ENCODE measurements around the gene GATAD2A. TPM values are rescaled to one million over a fixed set of nuclear protein-coding genes. Genes with fewer than 3 reads are reported as not detected.

Gene GATAD2A
- total and polyA plus RNA-seq, 9 of the 15 experiments (the other 6 are each of a cell fraction or from before 2014, with no cell fraction given): 2.4 to 226 (median 44.2) TPM

GRCh38 chr19:19475849-19476828, 70.7 kb downstream of the GATAD2A start:
- H3K4me1 ChIP-seq (replicated peaks in 1 of 2; ENCODE audit: control insufficient read depth in 2 of 2, insufficient read depth in 2 of 2, low read length in 2 of 2): peaks cover 9 to 21% of the 10 kb centered on the region in 2 experiments; a peak in 4 of 5 replicates
- peak overlapping the region; percentile 3; the same call in 1 of the 3 replicates for H3K27ac ChIP-seq (ENCODE audit: extremely low read depth, low read depth, low read length)
- H4K20me1 ChIP-seq (replicated peaks; ENCODE audit: control insufficient read depth, insufficient read depth, low read length): peaks cover 41% of the 10 kb centered on the region; the same call in 1 of the 2 replicates
- H3K4me2 ChIP-seq (ENCODE audit: insufficient read depth, low read length): no peak overlapping the region
- ATAC-seq: peak; percentile 83
- no peak overlapping the region for H3K4me3 ChIP-seq
- peaks cover 96% of the 10 kb centered on the region for H3K79me2 ChIP-seq (ENCODE audit: control insufficient read depth, insufficient read depth, low read length)
- BruUV-seq (replicated peaks): no TSS peak
- WGBS (ENCODE audit: insufficient coverage, low coverage, missing lambda C conversion rate): 73% methylated on average over 19 of the region's 19 CpGs
- ChIA-PET POLR2A (interaction anchor here (0.6 to 1.0 kb wide), 5 partner anchors 10 to 154 kb away, joined by 3 to 6 read pairs (median 3); no protein-coding TSS in a partner anchor), CTCF (ENCODE audit: low intra/inter-chr PET ratio) (no interaction called here)
- H3K36me3 ChIP-seq (ENCODE audit: control insufficient read depth, insufficient read depth, low read length): peaks cover 93% of the 10 kb centered on the region
- FAIRE-seq: peak; percentile 6
- H3K27me3 ChIP-seq (ENCODE audit: control insufficient read depth in 2 of 2, insufficient read depth in 2 of 2, low read length in 2 of 2): no peaks in the 10 kb centered on the region
- H3K9me3 ChIP-seq (replicated peaks; ENCODE audit: control insufficient read depth, insufficient read depth, low read depth, low read length): no peaks in the 10 kb centered on the region
- peak overlapping the region in 1 of 2 experiments; percentile 53; a peak in 2 of 4 replicates for H3K9ac ChIP-seq (ENCODE audit: insufficient read depth in 1 of 2, low read depth in 2 of 2, low read length in 2 of 2)
- intact Hi-C loops (cut with micrococcal nuclease) (no loop called here), in situ Hi-C loops (cut with MboI) (no loop called here)
- H2AFZ ChIP-seq (ENCODE audit: low read depth, low read length): no peak overlapping the region
- peak in 3 of 4 experiments; percentile 34 to 48 (median 48) for DNase-seq (ENCODE audit: extremely low read depth in 1 of 4, low spot score in 3 of 4)
- peaks cover 4% of the 10 kb centered on the region for H3K9me1 ChIP-seq (ENCODE audit: control insufficient read depth, insufficient read depth, low read length)
- TF ChIP-seq CTCFL (IDR thresholded peaks at IDR 0.05; ENCODE audit: borderline replicate concordance, insufficient read depth, low read depth, low read length, poor library complexity, severe bottlenecking): peak; percentile 44
- TF ChIP-seq ZC3H11A (IDR thresholded peaks at IDR 0.05; ENCODE audit: low read depth, low read length): no peak
- peak; percentile 34 to 64 (median 64) for TF ChIP-seq CTCF (IDR thresholded peaks at IDR 0.05 in 2 of 3, conservative IDR thresholded peaks at IDR 0.05 in 1 of 3; ENCODE audit: insufficient read depth in 2 of 3, low read depth in 1 of 3, low read length in 3 of 3)
- no peak for TF ChIP-seq PBX2 (CRISPR knock-in tag; IDR thresholded peaks at IDR 0.05; ENCODE audit: low read depth)
- TF ChIP-seq PBX2 (tag; conservative IDR thresholded peaks at IDR 0.05; ENCODE audit: low read depth): peak; percentile 58
- peak; percentile 17; the same call in 1 of the 2 replicates for TF ChIP-seq SPI1 (IDR thresholded peaks at IDR 0.05; ENCODE audit: borderline replicate concordance, low read depth, low read length)
- no peak for TF ChIP-seq EWSR1 (IDR thresholded peaks at IDR 0.05; ENCODE audit: borderline replicate concordance, low read depth, partially characterized antibody)
- TF ChIP-seq TCF3 (CRISPR knock-in tag; IDR thresholded peaks at IDR 0.05): 0 out of 2 replicates have a peak, but pooled peaks have one; percentile 21
- peak; percentile 35 to 65 for TF ChIP-seq RAD21 (CRISPR knock-in tag; conservative IDR thresholded peaks at IDR 0.05 in 1 of 2, IDR thresholded peaks at IDR 0.05 in 1 of 2)
- no peak for TF ChIP-seq KDM2B (CRISPR knock-in tag; IDR thresholded peaks at IDR 0.05)
- peak; percentile 47; the same call in 1 of the 2 replicates for TF ChIP-seq MYNN (IDR thresholded peaks at IDR 0.05)
- TF ChIP-seq MYNN (CRISPR knock-in tag; IDR thresholded peaks at IDR 0.05): no peak
- no peak for TF ChIP-seq ZNF644 (tag; IDR thresholded peaks at IDR 0.05; ENCODE audit: low read depth)
